Activated B cell treated with CpG ODN at 0.5 μM for 24 hours (primary cell): ENCODE results near the gene IRF4. TPM values are rescaled to one million over a fixed set of nuclear protein-coding genes. Genes with fewer than 3 reads are reported as not detected.

Experiments
- ATAC-seq: fragments of 200-7000 bp; cut with Tn5 transposase; one replicate; pipeline ENCODE4 v1.10.0; 2021; ENCODE audit warnings: low read depth, mild to moderate bottlenecking, moderate library complexity
- CTCF ChIA-PET: fragments of 350-600 bp; sonication (Branson Sonifier 250); formaldehyde crosslinking; loops from one replicate; lab custom pipeline; 2021; ENCODE audit warnings: antibody characterized with exemption; lab: Charles Lee
- POLR2A ChIA-PET: fragments of 350-600 bp; sonication (Branson Sonifier 250); formaldehyde crosslinking; loops from one replicate; lab custom pipeline; 2021; ENCODE audit warnings: antibody characterized with exemption; lab: Charles Lee
- DNase-seq: peaks from one replicate; pipeline ENCODE4 v3.0.0; 2022
- H3K27ac Mint-ChIP-seq: one replicate; pipeline ENCODE4 v1.8.0; 2020; ENCODE audit warnings: mixed read lengths
- H3K27me3 Mint-ChIP-seq: one replicate; pipeline ENCODE4 v1.8.0; 2021; ENCODE audit warnings: mixed read lengths
- H3K36me3 Mint-ChIP-seq: one replicate; pipeline ENCODE4 v1.8.0; 2021; ENCODE audit warnings: low read depth, mixed read lengths
- H3K4me1 Mint-ChIP-seq: one replicate; pipeline ENCODE4 v1.8.0; 2021; ENCODE audit warnings: mixed read lengths
- H3K4me3 Mint-ChIP-seq: one replicate; pipeline ENCODE4 v1.8.0; 2020; ENCODE audit warnings: mild to moderate bottlenecking, mixed read lengths
- H3K9me3 Mint-ChIP-seq: one replicate; pipeline ENCODE4 v1.8.0; 2020; ENCODE audit warnings: mixed read lengths
- intact Hi-C: fragments of 100-400 bp; cut with micrococcal nuclease; formaldehyde crosslinking; loops from one replicate; pipeline ENCODE4 v1.15.1; 2024
- total RNA-seq: library from RNA; stranded (reverse); gene quantifications from 2 replicates; pipeline ENCODE4 v1.2.3, GENCODE V29; 2022
- TF ChIP-seq, protein P1 (sequence below): fragments of 200-600 bp; IDR thresholded peaks from one replicate; pipeline ENCODE4 v1.8.0; 2022; ENCODE audit warnings: antibody characterized with exemption, mild to moderate bottlenecking

Gene IRF4
- total RNA-seq, 1 donor from 2014 or later, result 417 TPM

DNA sequence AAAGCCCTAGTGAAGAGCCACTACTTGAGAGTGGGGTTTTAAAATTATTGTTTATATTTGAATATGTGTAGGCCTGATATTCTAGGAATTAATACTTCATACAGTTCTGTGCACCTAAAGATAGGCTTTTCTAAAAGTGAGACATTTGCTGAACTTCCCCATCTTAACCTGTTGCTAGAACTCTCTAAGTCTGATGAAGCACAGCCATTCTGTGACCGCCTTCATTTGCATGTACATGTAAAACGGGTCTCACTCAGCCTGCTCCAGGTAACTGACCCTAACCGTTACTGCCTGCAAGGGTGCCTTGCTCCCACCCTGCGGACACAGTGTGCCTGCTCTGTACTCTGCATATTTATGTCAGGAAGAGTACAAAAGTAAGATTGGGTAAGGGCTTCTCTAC lies 44.3 kb upstream of the IRF4 start:
- Mint-ChIP-seq H3K4me3 (peak overlapping the region; percentile 59), H3K27ac (peak overlapping the region; percentile 77), H3K9me3 (no peaks in the 10 kb centered on the region), H3K27me3 (no peaks in the 10 kb centered on the region), H3K36me3 (peaks cover 85% of the 10 kb centered on the region), H3K4me1 (peaks cover 68% of the 10 kb centered on the region)
- DNase-seq, result no peak
- ATAC-seq, result peak; percentile 92
- POLR2A ChIA-PET, result interaction anchor here (1.1 to 1.6 kb wide), 4 partner anchors 9 to 47 kb away, joined by 3 to 11 read pairs (median 3); partner anchors contain the start of gene IRF4
- TF ChIP-seq, protein P1, sequence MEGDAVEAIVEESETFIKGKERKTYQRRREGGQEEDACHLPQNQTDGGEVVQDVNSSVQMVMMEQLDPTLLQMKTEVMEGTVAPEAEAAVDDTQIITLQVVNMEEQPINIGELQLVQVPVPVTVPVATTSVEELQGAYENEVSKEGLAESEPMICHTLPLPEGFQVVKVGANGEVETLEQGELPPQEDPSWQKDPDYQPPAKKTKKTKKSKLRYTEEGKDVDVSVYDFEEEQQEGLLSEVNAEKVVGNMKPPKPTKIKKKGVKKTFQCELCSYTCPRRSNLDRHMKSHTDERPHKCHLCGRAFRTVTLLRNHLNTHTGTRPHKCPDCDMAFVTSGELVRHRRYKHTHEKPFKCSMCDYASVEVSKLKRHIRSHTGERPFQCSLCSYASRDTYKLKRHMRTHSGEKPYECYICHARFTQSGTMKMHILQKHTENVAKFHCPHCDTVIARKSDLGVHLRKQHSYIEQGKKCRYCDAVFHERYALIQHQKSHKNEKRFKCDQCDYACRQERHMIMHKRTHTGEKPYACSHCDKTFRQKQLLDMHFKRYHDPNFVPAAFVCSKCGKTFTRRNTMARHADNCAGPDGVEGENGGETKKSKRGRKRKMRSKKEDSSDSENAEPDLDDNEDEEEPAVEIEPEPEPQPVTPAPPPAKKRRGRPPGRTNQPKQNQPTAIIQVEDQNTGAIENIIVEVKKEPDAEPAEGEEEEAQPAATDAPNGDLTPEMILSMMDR, result no peak
- CTCF ChIA-PET, result no interaction called here
- intact Hi-C loops, result loop anchor here (1.0 to 2.0 kb wide), 3 partner anchors 8 to 32 kb away; no protein-coding TSS in a partner anchor

DNA sequence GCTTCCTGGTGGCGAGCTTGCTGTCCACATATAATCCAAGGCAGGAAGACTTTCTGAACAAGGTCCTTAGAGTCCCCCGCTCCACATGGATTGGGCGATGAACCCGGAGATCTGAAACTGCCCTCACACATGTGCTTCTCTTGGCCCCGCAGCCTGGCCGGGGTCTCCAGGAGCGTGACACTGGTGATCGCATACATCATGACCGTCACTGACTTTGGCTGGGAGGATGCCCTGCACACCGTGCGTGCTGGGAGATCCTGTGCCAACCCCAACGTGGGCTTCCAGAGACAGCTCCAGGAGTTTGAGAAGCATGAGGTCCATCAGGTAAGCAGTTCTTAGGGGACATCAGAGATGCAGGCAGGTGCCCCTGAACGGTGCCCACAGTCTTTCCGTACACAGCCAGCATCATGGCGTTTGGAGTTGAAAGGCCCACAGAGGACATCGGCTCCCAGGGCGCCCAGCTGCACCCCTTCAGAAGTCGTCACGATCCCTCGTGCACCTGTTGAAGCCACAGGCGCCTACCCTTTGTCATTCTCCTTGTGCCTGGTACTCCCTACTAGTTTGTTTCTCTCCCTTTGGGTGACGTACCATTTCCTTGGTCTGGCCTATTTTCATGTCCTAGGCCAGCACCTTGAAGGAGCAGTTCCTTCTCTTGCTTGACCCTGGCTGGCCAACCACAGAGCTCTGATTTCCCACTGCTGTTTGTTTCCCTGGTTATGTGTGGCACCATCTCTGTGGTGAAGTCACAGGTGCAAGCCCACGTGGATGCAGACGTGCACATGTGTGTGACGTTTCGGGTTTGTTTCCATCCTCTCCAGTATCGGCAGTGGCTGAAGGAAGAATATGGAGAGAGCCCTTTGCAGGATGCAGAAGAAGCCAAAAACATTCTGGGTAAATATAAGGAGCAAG lies 43.3 kb upstream of the IRF4 start:
- H3K9me3 Mint-ChIP-seq, result no peaks in the 10 kb centered on the region
- no peak for ATAC-seq
- ChIA-PET CTCF (no interaction called here), POLR2A (interaction anchor here (1.3 to 1.6 kb wide), 3 partner anchors 42 to 46 kb away, joined by 3 to 11 read pairs (median 3); partner anchors contain the start of gene IRF4)
- DNase-seq, result no peak
- H3K4me3 Mint-ChIP-seq, result no peak overlapping the region
- H3K27me3 Mint-ChIP-seq, result no peaks in the 10 kb centered on the region
- peak overlapping the region; percentile 77 for H3K27ac Mint-ChIP-seq
- H3K4me1 Mint-ChIP-seq, result peaks cover 60% of the 10 kb centered on the region
- TF ChIP-seq, protein P1, result no peak
- H3K36me3 Mint-ChIP-seq, result peaks cover 83% of the 10 kb centered on the region
- intact Hi-C loops, result loop anchor here (1.0 to 2.0 kb wide), 3 partner anchors 9 to 31 kb away; no protein-coding TSS in a partner anchor

DNA sequence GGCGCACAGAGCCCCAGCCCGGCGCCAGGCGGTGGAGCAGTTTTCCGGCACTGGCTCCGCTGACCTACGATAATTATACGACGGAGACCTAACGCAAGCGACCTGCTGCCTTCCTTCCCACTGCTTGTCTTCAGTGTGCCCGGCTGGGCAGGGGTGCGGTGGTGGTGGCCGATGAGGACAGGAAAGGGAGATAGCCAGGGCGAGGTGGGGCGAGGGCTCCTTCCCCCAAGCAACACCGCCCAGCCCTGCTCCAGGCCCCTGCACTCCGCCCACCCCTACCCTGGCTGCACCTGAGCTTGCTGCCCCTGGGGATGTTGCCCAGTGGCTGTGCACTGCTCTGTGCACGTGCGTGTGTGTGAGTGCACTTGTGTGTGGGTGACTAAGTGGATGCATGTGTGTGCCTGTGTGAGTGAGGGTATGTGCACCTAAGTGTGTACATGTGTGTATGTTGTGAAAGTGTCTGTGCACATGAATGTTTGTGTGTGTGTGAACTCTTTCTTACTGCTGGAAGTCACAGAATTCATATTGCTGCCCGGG lies 42.6 kb upstream of the IRF4 start:
- no peak for ATAC-seq
- ChIA-PET CTCF (interaction anchor here (1.1 to 1.4 kb wide), 2 partner anchors 9 to 160 kb away, joined by 3 to 5 read pairs; no protein-coding TSS in a partner anchor), POLR2A (no interaction called here)
- intact Hi-C loops, result no loop called here
- Mint-ChIP-seq H3K27ac (peak overlapping the region; percentile 6), H3K27me3 (no peaks in the 10 kb centered on the region), H3K4me1 (peaks cover 56% of the 10 kb centered on the region), H3K9me3 (no peaks in the 10 kb centered on the region), H3K4me3 (no peak overlapping the region), H3K36me3 (peaks cover 80% of the 10 kb centered on the region)
- TF ChIP-seq, protein P1, result no peak
- no peak for DNase-seq

DNA sequence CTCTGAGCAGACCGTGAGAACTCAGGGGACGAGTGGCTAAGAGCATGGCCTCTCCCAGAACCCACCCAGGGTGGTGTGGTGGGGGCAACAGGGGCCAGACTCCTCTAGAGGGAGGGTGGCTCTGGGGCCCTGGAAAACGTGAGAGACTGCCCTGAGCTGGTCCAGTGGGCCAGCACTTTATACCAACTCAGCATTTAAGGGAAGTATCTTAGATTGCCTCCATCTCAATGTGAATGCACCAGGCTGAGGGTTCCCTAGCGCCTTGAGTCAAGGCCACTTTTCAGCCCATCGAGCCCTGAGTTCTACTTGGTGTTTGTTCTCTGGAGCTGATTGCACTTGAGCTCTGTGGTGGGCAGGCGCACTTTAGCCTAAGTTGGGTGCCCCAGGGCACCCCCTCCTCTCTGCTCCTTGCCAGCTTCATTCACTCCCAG lies 42.0 kb upstream of the IRF4 start:
- ChIA-PET CTCF (interaction anchor here (0.9 to 1.4 kb wide), 3 partner anchors 10 to 161 kb away, joined by 3 to 5 read pairs (median 3); no protein-coding TSS in a partner anchor), POLR2A (interaction anchor here (1.1 to 1.6 kb wide), 4 partner anchors 11 to 123 kb away, joined by 3 to 10 read pairs (median 4); no protein-coding TSS in a partner anchor)
- Mint-ChIP-seq H3K36me3 (peaks cover 74% of the 10 kb centered on the region), H3K27ac (no peak overlapping the region), H3K4me1 (peaks cover 55% of the 10 kb centered on the region), H3K27me3 (no peaks in the 10 kb centered on the region), H3K4me3 (no peak overlapping the region), H3K9me3 (no peaks in the 10 kb centered on the region)
- TF ChIP-seq, protein P1, result no peak
- ATAC-seq (no peak), DNase-seq (no peak)
- intact Hi-C loops, result no loop called here
